NB4 (cell line): ENCODE measurements around the gene TRIM34.

ENCODE experiments used
- DNase-seq: peaks from one replicate; pipeline ENCODE4 v3.0.0; 2010; ENCODE audit warnings: low read depth
- H3K4me3 ChIP-seq: one replicate; pipeline ENCODE4 v1.5.1; 2011; ENCODE audit warnings: mild to moderate bottlenecking, low read depth, low read length, moderate library complexity
- MYC ChIP-seq: IDR thresholded peaks from 2 replicates; pipeline ENCODE4 v1.6.1; 2011; ENCODE audit warnings: low read depth, low read length
- POLR2A ChIP-seq: IDR thresholded peaks from 2 replicates; pipeline ENCODE4 v1.6.1; 2011; ENCODE audit warnings: mild to moderate bottlenecking; ENCODE audit not compliant: insufficient read length; ENCODE audit errors: extremely low read depth
- TF ChIP-seq, protein P1 (sequence below): IDR thresholded peaks from one replicate; pipeline ENCODE4 v1.5.1; 2012; ENCODE audit warnings: low read depth, low read length
- TF ChIP-seq, protein P2 (sequence below): IDR thresholded peaks from 2 replicates; pipeline ENCODE4 v1.6.1; 2011; ENCODE audit warnings: low read depth, low read length

Gene TRIM34

DNA sequence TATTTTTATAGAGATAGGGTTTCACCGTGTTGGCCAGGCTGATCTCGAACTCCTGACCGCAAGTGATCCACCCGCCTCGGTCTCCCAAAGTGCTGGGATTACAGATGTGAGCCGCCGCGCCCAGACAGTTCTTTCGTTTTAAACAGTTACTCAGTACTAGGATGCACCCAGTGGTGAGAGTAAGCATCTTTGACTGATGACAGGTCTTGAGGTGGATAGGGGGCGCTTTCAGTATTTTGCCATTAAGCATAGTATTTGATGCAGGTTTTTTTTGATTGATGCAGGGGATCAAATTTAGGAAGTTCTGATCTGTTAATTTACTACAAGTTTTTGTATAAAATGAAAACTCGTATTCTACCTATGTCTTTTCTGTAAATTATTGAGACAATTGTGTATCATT is 13.2 kb upstream of the TRIM34 start:
- H3K4me3 ChIP-seq: no peak overlapping the region
- TF ChIP-seq POLR2A (no peak), MYC (no peak)
- TF ChIP-seq, protein P1, sequence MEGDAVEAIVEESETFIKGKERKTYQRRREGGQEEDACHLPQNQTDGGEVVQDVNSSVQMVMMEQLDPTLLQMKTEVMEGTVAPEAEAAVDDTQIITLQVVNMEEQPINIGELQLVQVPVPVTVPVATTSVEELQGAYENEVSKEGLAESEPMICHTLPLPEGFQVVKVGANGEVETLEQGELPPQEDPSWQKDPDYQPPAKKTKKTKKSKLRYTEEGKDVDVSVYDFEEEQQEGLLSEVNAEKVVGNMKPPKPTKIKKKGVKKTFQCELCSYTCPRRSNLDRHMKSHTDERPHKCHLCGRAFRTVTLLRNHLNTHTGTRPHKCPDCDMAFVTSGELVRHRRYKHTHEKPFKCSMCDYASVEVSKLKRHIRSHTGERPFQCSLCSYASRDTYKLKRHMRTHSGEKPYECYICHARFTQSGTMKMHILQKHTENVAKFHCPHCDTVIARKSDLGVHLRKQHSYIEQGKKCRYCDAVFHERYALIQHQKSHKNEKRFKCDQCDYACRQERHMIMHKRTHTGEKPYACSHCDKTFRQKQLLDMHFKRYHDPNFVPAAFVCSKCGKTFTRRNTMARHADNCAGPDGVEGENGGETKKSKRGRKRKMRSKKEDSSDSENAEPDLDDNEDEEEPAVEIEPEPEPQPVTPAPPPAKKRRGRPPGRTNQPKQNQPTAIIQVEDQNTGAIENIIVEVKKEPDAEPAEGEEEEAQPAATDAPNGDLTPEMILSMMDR: no peak
- TF ChIP-seq, protein P2, sequence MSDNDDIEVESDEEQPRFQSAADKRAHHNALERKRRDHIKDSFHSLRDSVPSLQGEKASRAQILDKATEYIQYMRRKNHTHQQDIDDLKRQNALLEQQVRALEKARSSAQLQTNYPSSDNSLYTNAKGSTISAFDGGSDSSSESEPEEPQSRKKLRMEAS: no peak

DNA sequence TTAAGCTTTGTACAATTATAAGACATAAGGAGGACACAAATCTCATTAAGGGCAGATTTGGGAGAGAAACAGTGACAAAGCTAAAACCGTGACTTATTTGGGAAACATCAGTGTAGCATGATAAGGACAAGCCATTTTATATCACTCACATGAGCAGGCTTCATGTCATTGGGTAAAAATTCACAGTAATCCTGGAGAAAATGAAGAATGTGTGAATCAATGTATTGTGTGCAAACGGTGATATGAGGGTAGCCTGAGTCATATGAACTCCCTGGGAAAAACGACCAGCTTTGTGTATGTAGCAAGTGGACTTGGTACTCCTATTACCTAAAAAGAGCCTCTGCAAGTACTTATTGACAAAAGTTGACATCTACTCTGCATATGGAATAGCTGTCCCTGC is 6.0 kb upstream of the TRIM34 start:
- DNase-seq: no peak
- TF ChIP-seq, protein P1: no peak
- TF ChIP-seq, protein P2: no peak
- no peak for TF ChIP-seq POLR2A
- no peak for TF ChIP-seq MYC

More for the DNA sequence above, 13.2 kb upstream of the TRIM34 start:
- DNase-seq: no peak

DNA sequence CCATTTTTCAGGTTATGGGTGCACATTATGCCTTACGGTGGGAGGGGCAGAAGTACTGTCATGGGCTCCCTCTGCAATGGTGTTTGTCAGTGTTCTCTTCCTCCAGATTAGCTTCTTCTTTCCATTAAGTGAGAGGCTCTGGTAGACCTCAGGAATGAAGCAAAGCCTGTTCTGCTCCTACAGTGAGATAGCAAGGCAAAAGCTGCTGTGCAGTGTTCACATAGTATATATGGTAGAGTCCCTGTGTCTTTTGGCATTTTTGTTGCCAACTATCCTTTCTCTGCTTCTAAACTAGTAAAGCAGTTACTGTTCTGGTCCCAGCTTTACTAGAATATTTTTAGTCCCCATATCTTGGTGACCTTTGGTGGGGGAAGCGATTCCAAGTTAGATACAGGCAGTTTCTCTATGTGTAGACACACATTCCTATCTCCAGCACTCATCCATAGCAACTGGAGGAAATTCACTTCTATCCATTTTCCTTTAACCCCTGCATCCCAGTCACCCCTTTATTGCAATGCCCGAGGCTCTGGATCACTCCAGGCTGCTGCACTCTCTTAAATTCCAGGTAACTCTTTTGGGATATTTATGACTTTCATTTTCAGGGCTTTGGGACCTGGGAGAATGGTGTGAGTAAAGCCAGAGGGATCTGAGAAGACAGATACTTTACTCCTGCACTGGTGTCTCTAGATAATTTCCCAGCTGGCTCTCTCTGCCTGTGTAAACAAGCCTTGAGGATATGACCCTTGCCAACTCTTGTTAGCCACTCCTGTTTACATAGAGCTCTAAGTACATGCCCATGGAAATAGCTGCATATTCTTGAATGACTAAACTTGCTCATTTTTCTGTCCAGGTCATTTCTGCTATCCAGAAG is 3.9 kb upstream of the TRIM34 start:
- TF ChIP-seq, protein P1: no peak
- TF ChIP-seq, protein P2: no peak
- no peak for TF ChIP-seq MYC
- no peak for TF ChIP-seq POLR2A
- H3K4me3 ChIP-seq: no peak overlapping the region
- DNase-seq: no peak

More for the DNA sequence above, 6.0 kb upstream of the TRIM34 start:
- H3K4me3 ChIP-seq: no peak overlapping the region

DNA sequence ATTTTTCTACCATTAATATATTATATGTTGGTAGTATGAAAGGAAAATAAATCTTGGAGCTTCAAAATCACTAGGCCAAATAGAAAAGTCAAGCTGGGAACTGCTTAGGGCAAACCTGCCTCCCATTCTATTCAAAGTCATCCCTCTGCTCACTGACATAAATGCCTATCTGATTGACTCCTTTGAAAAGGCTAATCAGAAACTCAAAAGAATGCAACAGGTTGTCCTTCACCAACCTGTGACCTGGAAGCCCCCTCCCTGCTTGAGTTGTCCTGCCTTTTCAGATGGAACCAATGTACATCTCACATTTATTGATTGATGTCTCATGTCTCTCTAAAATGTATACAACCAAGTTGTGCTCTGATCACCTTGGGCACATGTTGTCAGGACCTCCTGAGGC is 3.2 kb upstream of the TRIM34 start:
- H3K4me3 ChIP-seq: no peak overlapping the region
- no peak for DNase-seq
- TF ChIP-seq, protein P1: no peak
- TF ChIP-seq, protein P2: no peak
- TF ChIP-seq POLR2A: no peak
- TF ChIP-seq MYC: no peak

DNA sequence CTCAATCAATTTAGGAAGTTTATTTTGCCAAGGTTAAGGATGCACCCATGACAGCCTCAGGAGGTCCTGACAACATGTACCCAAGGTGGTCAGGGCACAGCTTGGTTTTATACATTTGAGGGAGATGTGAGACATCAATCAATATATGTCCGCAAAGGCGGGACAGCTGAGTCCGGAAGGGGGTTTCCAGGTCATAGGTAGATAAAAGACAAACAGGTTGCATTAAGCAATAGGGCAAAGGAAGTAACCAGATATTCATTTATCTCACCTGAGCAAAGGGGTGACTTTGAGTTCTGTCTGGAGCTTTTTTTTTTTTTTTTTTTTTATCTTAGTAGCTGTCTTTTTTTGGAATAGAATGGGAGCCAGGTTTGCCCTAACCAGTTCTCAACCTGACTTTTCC is 2.0 kb upstream of the TRIM34 start:
- no peak overlapping the region for H3K4me3 ChIP-seq
- TF ChIP-seq POLR2A (no peak), MYC (no peak)
- TF ChIP-seq, protein P1: no peak
- TF ChIP-seq, protein P2: no peak
- DNase-seq: no peak
